ENCODE data around the gene EXOC2.

EXOC2 gene

GRCh38 chr6:722077-722524 lies 29.2 kb upstream of the EXOC2 start:
- no peak overlapping the region for H3K9ac ChIP-seq (ENCODE audit: low read length)

GRCh38 chr6:718345-718744 lies 25.4 kb upstream of the EXOC2 start:
- Histone ChIP-seq H3K9ac (ENCODE audit: low read length) (no peak overlapping the region), H3K4me1 (ENCODE audit: control insufficient read depth, insufficient read depth, low read length) (no peaks in the 10 kb centered on the region), H3K9me3 (ENCODE audit: control insufficient read depth, insufficient read depth, low read depth, low read length) (no peaks in the 10 kb centered on the region), H3K4me3 (ENCODE audit: low read depth, low read length) (no peak overlapping the region), H3K36me3 (ENCODE audit: control insufficient read depth, insufficient read depth, low read length) (no peaks in the 10 kb centered on the region), H3K27me3 (ENCODE audit: control insufficient read depth, insufficient read depth, low read length) (no peaks in the 10 kb centered on the region), H3K27ac (ENCODE audit: low read depth, low read length) (no peak overlapping the region)

More at GRCh38 chr6:722077-722524, 29.2 kb upstream of the EXOC2 start:
- no peaks in the 10 kb centered on the region for H3K36me3 ChIP-seq (ENCODE audit: control insufficient read depth, insufficient read depth, low read length)
- H3K27me3 ChIP-seq (ENCODE audit: control insufficient read depth, insufficient read depth, low read length), result no peaks in the 10 kb centered on the region
- no peaks in the 10 kb centered on the region for H3K4me1 ChIP-seq (ENCODE audit: control insufficient read depth, insufficient read depth, low read length)
- no peak overlapping the region for H3K4me3 ChIP-seq (ENCODE audit: low read depth, low read length)
- H3K27ac ChIP-seq (ENCODE audit: low read depth, low read length), result no peak overlapping the region
- H3K9me3 ChIP-seq (ENCODE audit: control insufficient read depth, insufficient read depth, low read depth, low read length), result no peaks in the 10 kb centered on the region

- H3K9ac ChIP-seq (ENCODE audit: low read length), result no peak overlapping the region
- no peaks in the 10 kb centered on the region for H3K4me1 ChIP-seq (ENCODE audit: control insufficient read depth, insufficient read depth, low read length)
- H3K9me3 ChIP-seq (ENCODE audit: control insufficient read depth, insufficient read depth, low read depth, low read length), result no peaks in the 10 kb centered on the region
- no peak overlapping the region for H3K27ac ChIP-seq (ENCODE audit: low read depth, low read length)
- no peaks in the 10 kb centered on the region for H3K27me3 ChIP-seq (ENCODE audit: control insufficient read depth, insufficient read depth, low read length)
- H3K4me3 ChIP-seq (ENCODE audit: low read depth, low read length), result no peak overlapping the region
- H3K36me3 ChIP-seq (ENCODE audit: control insufficient read depth, insufficient read depth, low read length), result no peaks in the 10 kb centered on the region
These were observed 24.2 kb upstream of the EXOC2 start for GRCh38 chr6:717135-717534.

- Histone ChIP-seq H3K9ac (ENCODE audit: low read length) (no peak overlapping the region), H3K36me3 (ENCODE audit: control insufficient read depth, insufficient read depth, low read length) (no peaks in the 10 kb centered on the region), H3K4me1 (ENCODE audit: control insufficient read depth, insufficient read depth, low read length) (peaks cover 7% of the 10 kb centered on the region), H3K27ac (ENCODE audit: low read depth, low read length) (no peak overlapping the region), H3K27me3 (ENCODE audit: control insufficient read depth, insufficient read depth, low read length) (peaks cover 9% of the 10 kb centered on the region), H3K9me3 (ENCODE audit: control insufficient read depth, insufficient read depth, low read depth, low read length) (no peaks in the 10 kb centered on the region), H3K4me3 (ENCODE audit: low read depth, low read length) (no peak overlapping the region)
These were observed 23.0 kb upstream of the EXOC2 start for GRCh38 chr6:715709-716491.

GRCh38 chr6:714100-714499 lies 21.2 kb upstream of the EXOC2 start:
- Histone ChIP-seq H3K27ac (ENCODE audit: low read depth, low read length) (no peak overlapping the region), H3K4me3 (ENCODE audit: low read depth, low read length) (no peak overlapping the region), H3K9me3 (ENCODE audit: control insufficient read depth, insufficient read depth, low read depth, low read length) (no peaks in the 10 kb centered on the region), H3K9ac (ENCODE audit: low read length) (no peak overlapping the region), H3K27me3 (ENCODE audit: control insufficient read depth, insufficient read depth, low read length) (peaks cover 12% of the 10 kb centered on the region), H3K4me1 (ENCODE audit: control insufficient read depth, insufficient read depth, low read length) (peaks cover 7% of the 10 kb centered on the region), H3K36me3 (ENCODE audit: control insufficient read depth, insufficient read depth, low read length) (no peaks in the 10 kb centered on the region)

- H3K4me1 ChIP-seq (ENCODE audit: control insufficient read depth, insufficient read depth, low read length), result peaks cover 7% of the 10 kb centered on the region
- H3K9ac ChIP-seq (ENCODE audit: low read length), result no peak overlapping the region
- no peaks in the 10 kb centered on the region for H3K9me3 ChIP-seq (ENCODE audit: control insufficient read depth, insufficient read depth, low read depth, low read length)
- H3K36me3 ChIP-seq (ENCODE audit: control insufficient read depth, insufficient read depth, low read length), result no peaks in the 10 kb centered on the region
- H3K4me3 ChIP-seq (ENCODE audit: low read depth, low read length), result no peak overlapping the region
- no peak overlapping the region for H3K27ac ChIP-seq (ENCODE audit: low read depth, low read length)
- H3K27me3 ChIP-seq (ENCODE audit: control insufficient read depth, insufficient read depth, low read length), result peaks cover 12% of the 10 kb centered on the region
These were observed 20.4 kb upstream of the EXOC2 start for GRCh38 chr6:713351-713750.

GRCh38 chr6:712805-713204 lies 19.9 kb upstream of the EXOC2 start:
- Histone ChIP-seq H3K4me3 (ENCODE audit: low read depth, low read length) (no peak overlapping the region), H3K27ac (ENCODE audit: low read depth, low read length) (no peak overlapping the region), H3K4me1 (ENCODE audit: control insufficient read depth, insufficient read depth, low read length) (peaks cover 13% of the 10 kb centered on the region), H3K27me3 (ENCODE audit: control insufficient read depth, insufficient read depth, low read length) (peaks cover 12% of the 10 kb centered on the region), H3K9me3 (ENCODE audit: control insufficient read depth, insufficient read depth, low read depth, low read length) (no peaks in the 10 kb centered on the region), H3K36me3 (ENCODE audit: control insufficient read depth, insufficient read depth, low read length) (no peaks in the 10 kb centered on the region), H3K9ac (ENCODE audit: low read length) (no peak overlapping the region)

GRCh38 chr6:711925-712324 lies 19.0 kb upstream of the EXOC2 start:
- peaks cover 22% of the 10 kb centered on the region for H3K4me1 ChIP-seq (ENCODE audit: control insufficient read depth, insufficient read depth, low read length)
- H3K9me3 ChIP-seq (ENCODE audit: control insufficient read depth, insufficient read depth, low read depth, low read length), result no peaks in the 10 kb centered on the region
- H3K9ac ChIP-seq (ENCODE audit: low read length), result no peak overlapping the region
- H3K27ac ChIP-seq (ENCODE audit: low read depth, low read length), result no peak overlapping the region
- no peaks in the 10 kb centered on the region for H3K36me3 ChIP-seq (ENCODE audit: control insufficient read depth, insufficient read depth, low read length)
- no peak overlapping the region for H3K4me3 ChIP-seq (ENCODE audit: low read depth, low read length)
- peaks cover 12% of the 10 kb centered on the region for H3K27me3 ChIP-seq (ENCODE audit: control insufficient read depth, insufficient read depth, low read length)

- peak overlapping the region; percentile 58 for H3K4me3 ChIP-seq (ENCODE audit: low read depth, low read length)
- H3K27ac ChIP-seq (ENCODE audit: low read depth, low read length), result no peak overlapping the region
- H3K27me3 ChIP-seq (ENCODE audit: control insufficient read depth, insufficient read depth, low read length), result peaks cover 12% of the 10 kb centered on the region
- H3K9ac ChIP-seq (ENCODE audit: low read length), result peak overlapping the region; percentile 6
- peaks cover 23% of the 10 kb centered on the region for H3K4me1 ChIP-seq (ENCODE audit: control insufficient read depth, insufficient read depth, low read length)
- H3K9me3 ChIP-seq (ENCODE audit: control insufficient read depth, insufficient read depth, low read depth, low read length), result no peaks in the 10 kb centered on the region
- no peaks in the 10 kb centered on the region for H3K36me3 ChIP-seq (ENCODE audit: control insufficient read depth, insufficient read depth, low read length)
These were observed 17.9 kb upstream of the EXOC2 start for GRCh38 chr6:710601-711571.

GRCh38 chr6:709471-710056 lies 16.6 kb upstream of the EXOC2 start:
- peaks cover 12% of the 10 kb centered on the region for H3K27me3 ChIP-seq (ENCODE audit: control insufficient read depth, insufficient read depth, low read length)
- no peaks in the 10 kb centered on the region for H3K9me3 ChIP-seq (ENCODE audit: control insufficient read depth, insufficient read depth, low read depth, low read length)
- no peak overlapping the region for H3K4me3 ChIP-seq (ENCODE audit: low read depth, low read length)
- peaks cover 23% of the 10 kb centered on the region for H3K4me1 ChIP-seq (ENCODE audit: control insufficient read depth, insufficient read depth, low read length)
- no peak overlapping the region for H3K9ac ChIP-seq (ENCODE audit: low read length)
- H3K27ac ChIP-seq (ENCODE audit: low read depth, low read length), result no peak overlapping the region
- H3K36me3 ChIP-seq (ENCODE audit: control insufficient read depth, insufficient read depth, low read length), result no peaks in the 10 kb centered on the region

GRCh38 chr6:708237-708598 lies 15.3 kb upstream of the EXOC2 start:
- Histone ChIP-seq H3K27ac (ENCODE audit: low read depth, low read length) (no peak overlapping the region), H3K4me3 (ENCODE audit: low read depth, low read length) (no peak overlapping the region), H3K9me3 (ENCODE audit: control insufficient read depth, insufficient read depth, low read depth, low read length) (no peaks in the 10 kb centered on the region), H3K27me3 (ENCODE audit: control insufficient read depth, insufficient read depth, low read length) (peaks cover 12% of the 10 kb centered on the region), H3K36me3 (ENCODE audit: control insufficient read depth, insufficient read depth, low read length) (no peaks in the 10 kb centered on the region), H3K4me1 (ENCODE audit: control insufficient read depth, insufficient read depth, low read length) (peaks cover 28% of the 10 kb centered on the region), H3K9ac (ENCODE audit: low read length) (no peak overlapping the region)

Data from HUES6 (cell line).